D721Med (cell line): Measurements from ENCODE around the gene SLC23A1.

Source experiments
- DNase-seq: peaks from one replicate; pipeline ENCODE4 v3.0.0; 2011; ENCODE audit warnings: low spot score; ENCODE audit not compliant: insufficient read length
- FAIRE-seq: peaks from 2 replicates; lab custom pipeline; 2011; peaks lifted over from hg19 to GRCh38; lab: Jason Lieb, UNC
- CTCF ChIP-seq: IDR thresholded peaks from 2 replicates; pipeline ENCODE4 v1.5.1; 2012; ENCODE audit warnings: mild to moderate bottlenecking, control low read depth; ENCODE audit not compliant: insufficient read depth; ENCODE audit errors: missing control alignments

SLC23A1 gene

DNA sequence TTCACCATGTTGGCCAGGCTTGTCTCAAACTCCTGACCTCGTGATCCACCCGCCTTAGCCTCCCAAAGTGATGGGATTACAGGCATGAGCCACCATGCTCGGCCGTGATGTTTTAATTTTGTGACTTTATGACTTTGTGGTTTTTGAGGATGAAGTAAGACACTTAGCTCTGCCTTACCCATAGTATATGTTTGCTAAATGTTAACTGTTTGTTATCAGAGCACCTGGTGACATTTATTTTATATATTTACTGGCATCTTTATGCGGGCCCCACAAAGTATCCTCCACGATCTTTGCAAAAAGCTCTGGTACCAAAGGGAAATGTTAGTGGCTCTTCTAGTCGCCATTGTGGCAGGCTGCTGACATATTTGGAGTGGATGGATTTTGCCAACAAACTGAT is 6.7 kb downstream of the SLC23A1 start:
- FAIRE-seq (no peak), DNase-seq (no peak)
- no peak for TF ChIP-seq CTCF

- TF ChIP-seq CTCF, result no peak
- FAIRE-seq, result no peak
Observed at GRCh38 chr5:139374909-139375308, 8.2 kb downstream of the SLC23A1 start.

GRCh38 chr5:139371482-139372435 is 11.3 kb downstream of the SLC23A1 start:
- DNase-seq (no peak), FAIRE-seq (no peak)
- no peak for TF ChIP-seq CTCF

More at GRCh38 chr5:139374909-139375308, 8.2 kb downstream of the SLC23A1 start:
- no peak for DNase-seq

GRCh38 chr5:139369181-139369580 is 13.9 kb downstream of the SLC23A1 start:
- DNase-seq, result no peak

DNA sequence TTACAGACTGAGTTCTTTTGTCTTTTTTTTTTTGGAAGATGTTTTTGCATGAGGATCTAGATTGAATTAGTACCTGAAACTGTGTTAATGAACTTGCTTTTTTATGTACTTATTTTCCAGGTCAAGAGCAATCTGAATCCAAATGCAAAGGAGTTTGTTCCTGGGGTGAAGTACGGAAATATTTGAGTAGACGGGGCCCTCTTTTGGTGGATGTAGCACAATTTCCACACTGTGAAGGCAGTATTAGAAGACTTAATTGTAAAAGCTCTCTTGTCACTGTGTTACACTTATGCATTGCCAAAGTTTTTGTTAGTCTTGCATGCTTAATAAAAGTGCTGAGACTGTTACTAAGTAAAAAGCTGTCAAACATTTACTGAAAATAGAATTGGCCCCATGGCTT is 14.5 kb downstream of the SLC23A1 start:
- TF ChIP-seq CTCF, result peak; percentile 17
- FAIRE-seq (no peak), DNase-seq (no peak)

More at GRCh38 chr5:139369181-139369580, 13.9 kb downstream of the SLC23A1 start:
- FAIRE-seq, result no peak
- no peak for TF ChIP-seq CTCF

- no peak for FAIRE-seq
- no peak for TF ChIP-seq CTCF
- no peak for DNase-seq
Observed at GRCh38 chr5:139364466-139364865, 18.6 kb downstream of the SLC23A1 start.

GRCh38 chr5:139363937-139364336 is 19.2 kb downstream of the SLC23A1 start:
- no peak for FAIRE-seq
- TF ChIP-seq CTCF, result no peak
- no peak for DNase-seq
